Left ventricle myocardium superior (tissue), 1 donor: ENCODE measurements around the gene ANXA1. TPM values are rescaled to one million over a fixed set of nuclear protein-coding genes. Genes with fewer than 3 reads are reported as not detected.
A peak's percentile ranks its signal among the peaks of the same experiment; 100 is the strongest.
"Not testable (repeated sequence)": the region's sequence is repeated elsewhere in the genome, so short reads cannot be mapped to it uniquely, and the experiment has no call there.

Experiments used
- ATAC-seq: fragments of 200-7000 bp; cut with Tn5 transposase; one replicate; pipeline ENCODE4 v1.9.1; 2020; ENCODE audit warnings: mild to moderate bottlenecking, moderate library complexity
- DNase-seq: peaks from one replicate; pipeline ENCODE4 v3.0.0-alpha.2; 2020
- intact Hi-C: fragments of 100-400 bp; cut with micrococcal nuclease; formaldehyde crosslinking; loops from one replicate; pipeline ENCODE4 v1.11.0; 2022
- total RNA-seq: library from RNA; stranded (reverse); fragmentation: NEBNext Ultra II Directional; extraction: Animal tissue kit (Norgen Biotek cat#: 25700); gene quantifications from one replicate; pipeline ENCODE4 v1.2.1, GENCODE V29; 2021
- donor health status: DM: no; HTN: yes; CAD: no; lungs with severe emphysema.

ANXA1 gene
- total RNA-seq, 1 donor from 2014 or later, result 52.1 TPM

GRCh38 chr9:73160868-73161267 is 9.2 kb downstream of the ANXA1 start:
- no peak for ATAC-seq
- intact Hi-C loops, result no loop called here
- DNase-seq, result no peak

GRCh38 chr9:73162987-73163768 is 11.5 kb downstream of the ANXA1 start:
- no peak for DNase-seq
- intact Hi-C loops, result no loop called here

GRCh38 chr9:73165911-73166310 is 14.2 kb downstream of the ANXA1 start:
- ATAC-seq (no peak), DNase-seq (no peak)
- intact Hi-C loops, result no loop called here

More at GRCh38 chr9:73162987-73163768, 11.5 kb downstream of the ANXA1 start:
- ATAC-seq, result no peak

GRCh38 chr9:73166468-73166867 is 14.8 kb downstream of the ANXA1 start:
- intact Hi-C loops, result no loop called here
- DNase-seq (no peak), ATAC-seq (no peak)

GRCh38 chr9:73167614-73168013 is 15.9 kb downstream of the ANXA1 start:
- ATAC-seq, result no peak
- DNase-seq, result no peak
- intact Hi-C loops, result no loop called here

GRCh38 chr9:73168298-73168934 is 16.8 kb downstream of the ANXA1 start:
- DNase-seq (no peak), ATAC-seq (no peak)
- intact Hi-C loops, result no loop called here

GRCh38 chr9:73170185-73170957 is 18.7 kb downstream of the ANXA1 start:
- DNase-seq, result no peak
- intact Hi-C loops, result no loop called here
- ATAC-seq, result no peak

- ATAC-seq (no peak), DNase-seq (no peak)
- intact Hi-C loops, result no loop called here
Measured at GRCh38 chr9:73172901-73173215, 21.2 kb downstream of the ANXA1 start.

- ATAC-seq, result no peak
- no peak for DNase-seq
- intact Hi-C loops, result no loop called here
Measured at GRCh38 chr9:73173557-73174329, 22.1 kb downstream of the ANXA1 start.

- no peak for DNase-seq
- ATAC-seq, result no peak
- intact Hi-C loops, result no loop called here
Measured at GRCh38 chr9:73174330-73174980, 22.8 kb downstream of the ANXA1 start.

- intact Hi-C loops, result no loop called here
- ATAC-seq, result no peak
- DNase-seq, result no peak
Measured at GRCh38 chr9:73176450-73176875, 24.8 kb downstream of the ANXA1 start.

- ATAC-seq (no peak), DNase-seq (no peak)
- intact Hi-C loops, result no loop called here
Measured at GRCh38 chr9:73178044-73178443, 26.4 kb downstream of the ANXA1 start.

- intact Hi-C loops, result no loop called here
- ATAC-seq, result no peak
- DNase-seq, result no peak
Measured at GRCh38 chr9:73179589-73179988, 27.9 kb downstream of the ANXA1 start.

- ATAC-seq (peak; percentile 68), DNase-seq (no peak)
- intact Hi-C loops, result loop anchor here (5.0 kb wide), 1 partner anchor 73 kb away; no protein-coding TSS in a partner anchor
Measured at GRCh38 chr9:73180403-73180802, 28.7 kb downstream of the ANXA1 start.

- DNase-seq (no peak), ATAC-seq (no peak)
- intact Hi-C loops, result loop anchor here (5.0 kb wide), 1 partner anchor 76 kb away; no protein-coding TSS in a partner anchor
Measured at GRCh38 chr9:73182928-73183327, 31.3 kb downstream of the ANXA1 start.

GRCh38 chr9:73183428-73183827 is 31.8 kb downstream of the ANXA1 start:
- intact Hi-C loops, result loop anchor here (5.0 kb wide), 1 partner anchor 76 kb away; no protein-coding TSS in a partner anchor
- no peak for ATAC-seq

GRCh38 chr9:73183917-73184861 is 32.5 kb downstream of the ANXA1 start:
- intact Hi-C loops, result loop anchor here (5.0 kb wide), 1 partner anchor 77 kb away; no protein-coding TSS in a partner anchor
- DNase-seq, result no peak
- no peak for ATAC-seq

More at GRCh38 chr9:73183428-73183827, 31.8 kb downstream of the ANXA1 start:
- no peak for DNase-seq

- DNase-seq, intact Hi-C loops, ATAC-seq: not testable (repeated sequence)
Measured at GRCh38 chr9:73191109-73191508, 39.4 kb downstream of the ANXA1 start.
